ENCODE measurements around the gene SHISA8. TPM values are rescaled to one million over a fixed set of nuclear protein-coding genes. Genes with fewer than 3 reads are reported as not detected.
"Not testable (repeated sequence)": the region's sequence is repeated elsewhere in the genome, so short reads cannot be mapped to it uniquely, and the experiment has no call there.

The SHISA8 gene
- total RNA-seq: not detected

- peak within 1 kb of the TSS; percentile 20 for H3K4me3 Mint-ChIP-seq
- no peaks in the 10 kb centered on the region for H3K9me3 Mint-ChIP-seq
- peaks cover 27% of the 10 kb centered on the region for H3K4me1 Mint-ChIP-seq
- peaks cover 56% of the 10 kb centered on the region for H3K27me3 Mint-ChIP-seq
- H3K27ac Mint-ChIP-seq: no peak within 1 kb of the TSS
- POLR2A ChIA-PET: no interaction called here
- CTCF ChIA-PET: interaction anchor here (1.1 to 3.0 kb wide), 3 partner anchors 10 to 25 kb away, joined by 3 to 15 read pairs (median 6); partner anchors contain the start of gene TNFRSF13C
- peak; percentile 57 for DNase-seq
- no peaks in the 10 kb centered on the region for H3K36me3 Mint-ChIP-seq (ENCODE audit: low read depth)
Observed at GRCh38 chr22:41915035-41915785, at the start of gene SHISA8. SHISA8 (minus strand) TSS chr22:41915074; CDS start chr22:41914667, 407 bp downstream.

GRCh38 chr22:41964112-41964491 is 49.2 kb upstream of the SHISA8 start:
- no peaks in the 10 kb centered on the region for H3K36me3 Mint-ChIP-seq (ENCODE audit: low read depth)
- DNase-seq: no peak
- CTCF ChIA-PET: interaction anchor here (1.9 kb wide), 1 partner anchor 480 kb away, joined by 5 read pairs; no protein-coding TSS in a partner anchor
- H3K27me3 Mint-ChIP-seq: no peaks in the 10 kb centered on the region
- H3K4me3 Mint-ChIP-seq: no peak overlapping the region
- POLR2A ChIA-PET: no interaction called here
- H3K9me3 Mint-ChIP-seq: no peaks in the 10 kb centered on the region
- H3K4me1 Mint-ChIP-seq: peaks cover 5% of the 10 kb centered on the region
- no peak overlapping the region for H3K27ac Mint-ChIP-seq

- DNase-seq: no peak
- POLR2A ChIA-PET: no interaction called here
- no peaks in the 10 kb centered on the region for H3K9me3 Mint-ChIP-seq
- H3K36me3 Mint-ChIP-seq (ENCODE audit: low read depth): no peaks in the 10 kb centered on the region
- no peaks in the 10 kb centered on the region for H3K27me3 Mint-ChIP-seq
- H3K4me3 Mint-ChIP-seq: no peak overlapping the region
- H3K27ac Mint-ChIP-seq: no peak overlapping the region
- CTCF ChIA-PET: interaction anchor here (1.0 to 1.9 kb wide), 3 partner anchors 127 to 480 kb away, joined by 3 to 5 read pairs (median 4); partner anchors contain the start of gene NDUFA6
- peaks cover 5% of the 10 kb centered on the region for H3K4me1 Mint-ChIP-seq
Observed at GRCh38 chr22:41963453-41964111, 48.7 kb upstream of the SHISA8 start.

GRCh38 chr22:41957941-41958556 is 43.2 kb upstream of the SHISA8 start:
- no peaks in the 10 kb centered on the region for H3K9me3 Mint-ChIP-seq
- POLR2A ChIA-PET: no interaction called here

DNA sequence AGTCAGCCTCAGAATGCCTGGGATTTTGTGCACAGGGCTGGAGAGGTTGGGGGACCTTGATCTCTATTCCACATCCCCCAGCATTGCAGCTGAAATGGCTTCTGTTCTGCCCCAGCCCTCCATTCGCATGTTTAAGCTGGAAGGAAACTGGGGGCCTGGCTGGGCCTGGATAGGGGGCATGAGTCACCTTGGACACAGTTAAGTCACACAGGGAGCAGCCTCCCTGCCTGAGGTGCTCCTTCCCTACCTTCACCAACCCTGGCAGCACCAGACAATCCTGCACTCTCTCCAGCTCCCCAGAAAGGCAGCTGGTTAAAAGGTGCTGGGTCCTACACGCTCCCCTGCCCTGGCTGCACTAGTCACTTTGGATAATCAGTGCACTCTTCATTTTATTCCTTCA is 37.8 kb upstream of the SHISA8 start:
- H3K4me1 Mint-ChIP-seq: peaks cover 15% of the 10 kb centered on the region
- no peak overlapping the region for H3K4me3 Mint-ChIP-seq
- no peaks in the 10 kb centered on the region for H3K36me3 Mint-ChIP-seq (ENCODE audit: low read depth)
- no peak for DNase-seq
- H3K9me3 Mint-ChIP-seq: no peaks in the 10 kb centered on the region
- no peaks in the 10 kb centered on the region for H3K27me3 Mint-ChIP-seq
- POLR2A ChIA-PET: no interaction called here
- CTCF ChIA-PET: interaction anchor here (0.8 to 1.6 kb wide), 2 partner anchors 11 to 368 kb away, joined by 3 to 7 read pairs; no protein-coding TSS in a partner anchor
- H3K27ac Mint-ChIP-seq: no peak overlapping the region

More at GRCh38 chr22:41957941-41958556, 43.2 kb upstream of the SHISA8 start:
- Mint-ChIP-seq H3K4me3 (no peak overlapping the region), H3K27ac (no peak overlapping the region), H3K27me3 (no peaks in the 10 kb centered on the region), H3K36me3 (ENCODE audit: low read depth) (no peaks in the 10 kb centered on the region), H3K4me1 (peaks cover 3% of the 10 kb centered on the region)
- no peak for DNase-seq
- CTCF ChIA-PET: interaction anchor here (0.6 to 1.3 kb wide), 8 partner anchors 9 to 506 kb away, joined by 3 to 6 read pairs (median 4); partner anchors contain the start of gene CENPM

GRCh38 chr22:41951898-41952474 is 37.1 kb upstream of the SHISA8 start, which contains the start of gene SMIM45:
SMIM45 (plus strand) TSS chr22:41952150.
- H3K4me1 Mint-ChIP-seq: peaks cover 19% of the 10 kb centered on the region
- ChIA-PET POLR2A (no interaction called here), CTCF (interaction anchor here (0.5 to 1.6 kb wide), 4 partner anchors 11 to 674 kb away, joined by 3 to 7 read pairs (median 4); no protein-coding TSS in a partner anchor)
- DNase-seq: no peak
- H3K36me3 Mint-ChIP-seq (ENCODE audit: low read depth): no peaks in the 10 kb centered on the region
- no peak within 1 kb of the TSS for H3K27ac Mint-ChIP-seq
- no peak within 1 kb of the TSS for H3K4me3 Mint-ChIP-seq
- no peaks in the 10 kb centered on the region for H3K27me3 Mint-ChIP-seq
- no peaks in the 10 kb centered on the region for H3K9me3 Mint-ChIP-seq

GRCh38 chr22:41949297-41949965 is 34.6 kb upstream of the SHISA8 start:
- Mint-ChIP-seq H3K4me3 (no peak overlapping the region), H3K27ac (peak overlapping the region; percentile 70), H3K4me1 (peaks cover 31% of the 10 kb centered on the region), H3K9me3 (no peaks in the 10 kb centered on the region), H3K27me3 (no peaks in the 10 kb centered on the region), H3K36me3 (ENCODE audit: low read depth) (peaks cover 14% of the 10 kb centered on the region)
- ChIA-PET CTCF (interaction anchor here (0.5 to 1.7 kb wide), 5 partner anchors 9 to 486 kb away, joined by 3 to 5 read pairs (median 4); no protein-coding TSS in a partner anchor), POLR2A (interaction anchor here (0.6 kb wide), 1 partner anchor 329 kb away, joined by 3 read pairs; the partner anchor contains the start of gene DESI1)
- DNase-seq: no peak

GRCh38 chr22:41948928-41949296 is 34.0 kb upstream of the SHISA8 start:
- ChIA-PET CTCF (interaction anchor here (0.6 to 1.4 kb wide), 5 partner anchors 9 to 781 kb away, joined by 3 to 5 read pairs (median 3); no protein-coding TSS in a partner anchor), POLR2A (interaction anchor here (0.6 kb wide), 1 partner anchor 328 kb away, joined by 3 read pairs; the partner anchor contains the start of gene DESI1)
- peaks cover 34% of the 10 kb centered on the region for H3K4me1 Mint-ChIP-seq
- not testable (repeated sequence) for H3K4me3 Mint-ChIP-seq, H3K9me3 Mint-ChIP-seq, DNase-seq, H3K27ac Mint-ChIP-seq, H3K27me3 Mint-ChIP-seq
- peaks cover 15% of the 10 kb centered on the region for H3K36me3 Mint-ChIP-seq (ENCODE audit: low read depth)

GRCh38 chr22:41948142-41948541 is 33.3 kb upstream of the SHISA8 start:
- DNase-seq: no peak
- Mint-ChIP-seq H3K27ac (peak overlapping the region; percentile 96), H3K4me3 (no peak overlapping the region), H3K9me3 (no peaks in the 10 kb centered on the region), H3K4me1 (peaks cover 40% of the 10 kb centered on the region), H3K27me3 (no peaks in the 10 kb centered on the region), H3K36me3 (ENCODE audit: low read depth) (peaks cover 22% of the 10 kb centered on the region)
- POLR2A ChIA-PET: no interaction called here
- CTCF ChIA-PET: interaction anchor here (1.0 to 1.5 kb wide), 2 partner anchors 11 to 12 kb away, joined by 3 to 5 read pairs; no protein-coding TSS in a partner anchor

DNA sequence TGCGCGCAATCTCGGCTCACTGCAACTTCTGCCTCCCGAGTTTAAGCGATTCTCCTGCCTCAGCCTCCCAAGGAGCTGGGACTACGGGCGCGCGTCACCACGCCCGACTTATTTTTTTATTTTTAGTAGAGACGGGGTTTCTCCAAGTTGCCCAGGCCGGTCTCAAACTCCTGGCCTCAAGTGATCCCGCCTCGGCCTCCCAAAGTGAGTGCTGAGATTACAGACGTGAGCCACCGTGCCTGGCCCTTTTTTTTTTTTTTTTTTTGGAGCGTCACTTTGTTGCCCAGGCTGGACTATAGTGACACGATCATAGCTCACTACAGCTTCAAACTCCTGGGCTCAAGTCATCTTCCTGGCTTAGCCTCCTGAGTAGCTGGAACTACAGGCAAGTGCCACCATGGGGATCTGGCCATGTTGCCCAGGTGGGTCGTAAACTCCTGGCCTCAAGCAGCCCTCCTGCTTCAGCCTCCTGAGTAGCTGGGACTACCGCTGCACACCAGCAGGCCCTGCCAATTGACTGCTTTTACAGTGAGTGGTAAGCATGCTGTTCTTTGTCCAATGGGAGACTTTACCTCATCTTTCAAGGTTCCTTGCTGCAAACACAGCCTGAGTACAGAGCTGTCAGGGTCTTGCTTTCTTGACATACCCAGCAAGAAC is 32.7 kb upstream of the SHISA8 start:
- DNase-seq: no peak
- Mint-ChIP-seq H3K9me3 (no peaks in the 10 kb centered on the region), H3K4me1 (peaks cover 45% of the 10 kb centered on the region), H3K27me3 (no peaks in the 10 kb centered on the region), H3K36me3 (ENCODE audit: low read depth) (peaks cover 27% of the 10 kb centered on the region), H3K27ac (peak overlapping the region; percentile 96), H3K4me3 (peak overlapping the region; percentile 93)
- POLR2A ChIA-PET: interaction anchor here (1.0 kb wide), 1 partner anchor 23 kb away, joined by 3 read pairs; no protein-coding TSS in a partner anchor
- CTCF ChIA-PET: interaction anchor here (0.6 to 2.1 kb wide), 11 partner anchors 11 to 496 kb away, joined by 3 to 9 read pairs (median 5); partner anchors contain the start of gene SREBF2

Measured in activated CD4-positive, alpha-beta T cell treated with anti-CD3 and anti-CD28 coated beads, Interleukin-2, amount 10 ng/mL, durations not matched to agents 7 days and 5 days (primary cell).